Thoracic aorta (tissue), 2 donors: Measurements from ENCODE around the gene FANCC. TPM values are rescaled to one million over a fixed set of nuclear protein-coding genes. Genes with fewer than 3 reads are reported as not detected.

Source experiments
- ATAC-seq: fragments of 150-250 bp; one replicate; pipeline ENCODE4 v1.8.0; 2017; ENCODE audit warnings: low read depth; ENCODE audit not compliant: insufficient number of reproducible peaks, low FRiP score
- DNase-seq: peaks from one replicate; pipeline ENCODE4 v3.0.0-alpha.2; 2020; ENCODE audit warnings: low spot score
- H3K27ac ChIP-seq, 2 donors: fragments of 200-600 bp; sonication (generic); 1 replicate in 1 of 2; 2 replicates in 1 of 2; pipeline ENCODE4 v1.5.1; 2016; ENCODE audit warnings: mild to moderate bottlenecking in 2 of 2, moderate library complexity in 2 of 2
- H3K27me3 ChIP-seq: fragments of 200-600 bp; sonication (generic); replicated peaks from 2 replicates; pipeline ENCODE4 v1.6.0; 2016; ENCODE audit warnings: mild to moderate bottlenecking; ENCODE audit not compliant: insufficient read depth
- H3K36me3 ChIP-seq: fragments of 200-600 bp; sonication (generic); one replicate; pipeline ENCODE4 v1.5.1; 2016
- H3K4me1 ChIP-seq, 2 donors: fragments of 200-600 bp; sonication (generic); 1 replicate in 1 of 2; 2 replicates in 1 of 2; pipeline versions ENCODE4 v1.5.1 to v1.6.0; 2016; ENCODE audit warnings: low read depth in 2 of 2, mild to moderate bottlenecking in 1 of 2; ENCODE audit not compliant: control insufficient read depth in 1 of 2
- H3K4me3 ChIP-seq: fragments of 200-600 bp; sonication (generic); 2 replicates; pipeline ENCODE4 v1.5.1; 2016; ENCODE audit warnings: mild to moderate bottlenecking
- H3K9me3 ChIP-seq: fragments of 200-600 bp; sonication (generic); 2 replicates; pipeline ENCODE4 v1.5.1; 2016
- CTCF ChIP-seq: fragments of 200-600 bp; sonication (generic); IDR thresholded peaks from one replicate; pipeline ENCODE4 v1.5.1; 2019; ENCODE audit warnings: antibody characterized with exemption
- total RNA-seq, 2 donors: library from RNA; depleted of rRNA; stranded (reverse); fragments of >200 nt; gene quantifications; one replicate each; pipeline versions ENCODE4 v1.1.0 to v1.2.3, GENCODE V29; 2016

FANCC gene
- total RNA-seq, 2 donors from 2014 or later: 5.7 to 9.6 TPM

DNA sequence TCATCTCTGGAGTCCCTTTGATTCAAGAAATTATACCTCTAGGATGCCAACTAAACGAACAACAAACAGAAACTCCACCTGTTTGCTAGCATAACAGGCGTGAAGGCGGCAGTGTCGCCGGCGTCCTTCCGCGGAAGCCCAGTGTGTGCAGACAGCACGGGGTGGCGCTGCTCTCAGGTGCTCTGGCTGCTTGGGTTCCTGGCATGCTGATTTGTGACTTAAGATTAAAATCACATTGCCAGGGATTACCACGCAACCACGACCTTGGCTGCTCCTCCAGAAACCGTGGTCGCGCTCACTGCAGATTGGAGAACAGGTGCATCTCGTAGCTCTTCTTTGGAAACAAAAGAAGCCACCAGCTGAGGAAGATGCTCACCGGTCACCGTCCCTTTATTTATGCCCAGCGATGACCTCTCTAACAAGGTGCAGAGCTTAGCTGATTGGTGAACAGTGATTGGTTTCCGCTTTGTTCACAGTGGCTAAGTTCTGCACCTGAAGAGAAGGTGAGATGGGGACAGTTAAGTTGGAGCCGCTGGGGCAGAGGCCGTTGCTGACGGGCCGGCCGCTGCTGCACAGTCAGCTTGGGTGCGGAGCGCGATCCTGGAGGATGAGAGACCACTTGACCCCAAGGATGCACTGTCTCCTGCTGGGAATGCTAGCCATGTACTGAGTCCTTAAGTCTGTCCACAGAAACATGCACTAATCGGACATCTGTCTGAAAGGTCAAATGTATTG, 232.3 kb downstream of the FANCC start:
- H3K27ac ChIP-seq: peak overlapping the region; percentile 87 to 89
- no peaks in the 10 kb centered on the region for H3K27me3 ChIP-seq
- H3K36me3 ChIP-seq: peaks cover 46% of the 10 kb centered on the region
- DNase-seq (no peak), ATAC-seq (no peak)
- no peaks in the 10 kb centered on the region for H3K9me3 ChIP-seq
- TF ChIP-seq CTCF: no peak
- peak overlapping the region; percentile 33 for H3K4me3 ChIP-seq
- H3K4me1 ChIP-seq: peaks cover 43 to 100% of the 10 kb centered on the region in 2 donors

- H3K4me1 ChIP-seq: peaks cover 45 to 100% of the 10 kb centered on the region in 2 donors
- no peaks in the 10 kb centered on the region for H3K27me3 ChIP-seq
- DNase-seq (no peak), ATAC-seq (no peak)
- peaks cover 46% of the 10 kb centered on the region for H3K36me3 ChIP-seq
- peak overlapping the region; percentile 87 to 89 for H3K27ac ChIP-seq
- TF ChIP-seq CTCF: no peak
- peak overlapping the region; percentile 31 for H3K4me3 ChIP-seq
- no peaks in the 10 kb centered on the region for H3K9me3 ChIP-seq
Measured at GRCh38 chr9:95084254-95084934, 233.1 kb downstream of the FANCC start.

DNA sequence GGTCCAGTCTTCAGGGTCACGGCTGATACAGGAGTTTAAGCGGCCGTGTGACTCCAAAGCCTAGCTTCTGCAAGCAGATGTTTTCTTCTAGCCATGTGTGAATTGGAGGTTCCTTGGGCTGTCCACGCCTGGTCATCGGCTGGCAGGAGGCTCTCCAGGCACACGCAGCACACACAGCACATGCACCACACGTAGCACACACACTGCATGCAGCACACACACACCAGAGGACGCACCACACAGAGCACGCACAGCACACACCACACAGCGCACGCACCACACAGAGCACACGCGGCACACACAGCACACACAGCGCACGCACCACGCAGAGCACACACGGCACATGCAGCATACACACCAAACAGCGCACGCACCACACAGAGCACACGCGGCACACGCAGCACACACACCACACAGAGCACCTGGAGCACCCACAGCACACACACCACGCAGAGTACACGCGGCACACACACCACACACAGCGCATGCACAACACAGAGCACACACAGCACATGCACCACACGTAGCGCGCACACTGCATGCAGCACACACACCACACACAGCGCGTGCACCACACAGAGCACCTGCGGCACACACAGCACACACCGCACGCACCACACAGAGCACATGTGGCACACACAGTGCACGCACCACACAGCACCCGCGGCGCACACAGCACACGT, 234.3 kb downstream of the FANCC start:
- DNase-seq (no peak), ATAC-seq (no peak)
- Histone ChIP-seq H3K27ac (peak overlapping the region; percentile 87 to 89), H3K4me1 (peaks cover 46 to 100% of the 10 kb centered on the region in 2 donors), H3K36me3 (peaks cover 41% of the 10 kb centered on the region), H3K27me3 (no peaks in the 10 kb centered on the region), H3K9me3 (no peaks in the 10 kb centered on the region), H3K4me3 (no peak overlapping the region)
- no peak for TF ChIP-seq CTCF

DNA sequence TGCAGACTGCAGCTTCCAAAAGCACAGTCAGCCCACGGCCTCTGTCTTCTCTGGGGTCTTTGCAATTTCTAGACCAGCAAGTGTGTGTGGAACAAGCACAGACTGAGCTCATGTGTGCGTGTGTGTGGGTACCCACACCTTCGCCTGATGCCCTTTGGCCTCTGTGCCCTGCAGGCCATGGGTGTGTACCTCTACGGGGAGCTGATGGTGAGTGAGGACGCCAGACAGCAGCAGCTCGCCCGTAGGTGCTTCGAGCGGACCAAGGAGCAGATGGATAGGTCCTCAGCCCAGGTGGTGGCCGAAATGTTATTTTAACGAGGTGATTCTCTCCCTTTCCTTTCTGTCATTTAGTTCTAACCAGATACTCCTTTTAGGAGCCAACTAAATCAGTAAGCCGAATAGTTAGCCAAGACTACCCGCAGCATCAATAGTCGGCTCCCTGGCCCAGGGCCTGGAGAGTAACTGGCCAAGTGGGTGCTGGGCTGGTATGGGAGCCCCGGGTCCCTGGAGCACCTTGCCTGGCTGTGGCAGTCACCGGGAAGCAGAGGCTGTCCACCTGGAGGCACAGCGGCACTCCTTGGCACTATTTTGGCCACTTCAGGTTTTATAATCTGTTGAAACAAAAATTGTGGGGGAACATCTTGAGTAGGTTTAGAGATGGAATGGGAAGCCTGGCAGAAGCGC, 235.0 kb downstream of the FANCC start:
- H3K9me3 ChIP-seq: no peaks in the 10 kb centered on the region
- no peak overlapping the region for H3K4me3 ChIP-seq
- ATAC-seq (no peak), DNase-seq (no peak)
- H3K27ac ChIP-seq: peak overlapping the region; percentile 87 to 89
- no peaks in the 10 kb centered on the region for H3K27me3 ChIP-seq
- peaks cover 49 to 100% of the 10 kb centered on the region in 2 donors for H3K4me1 ChIP-seq
- H3K36me3 ChIP-seq: peaks cover 41% of the 10 kb centered on the region
- TF ChIP-seq CTCF: no peak
